A673 (cell line): ENCODE measurements around the gene ADTRP. TPM values are rescaled to one million over a fixed set of nuclear protein-coding genes. Genes with fewer than 3 reads are reported as not detected.
A peak's percentile ranks its signal among the peaks of the same experiment; 100 is the strongest.

Source experiments
- BruUV-seq: library from RNA; stranded (reverse); fragments of 400-500 nt; replicated peaks from 2 replicates; lab custom pipeline; 2021; lab: Mats Ljungman, UMichigan
- CTCF ChIA-PET: fragments of 300-600 bp; sonication (Branson Sonifier 250); formaldehyde crosslinking; loops from one replicate; lab custom pipeline; 2022; ENCODE audit warnings: antibody characterized with exemption; lab: Charles Lee
- POLR2A ChIA-PET: fragments of 300-600 bp; sonication (Branson Sonifier 250); formaldehyde crosslinking; loops from one replicate; lab custom pipeline; 2022; ENCODE audit warnings: antibody characterized with exemption; ENCODE audit not compliant: low non-redundant PET; lab: Charles Lee
- DNase-seq: peaks from one replicate; pipeline ENCODE4 v3.0.0-alpha.2; 2015; ENCODE audit warnings: low spot score
- H3K27ac ChIP-seq: fragments of 200-600 bp; sonication (generic); 2 replicates; pipeline ENCODE4 v1.5.1; 2016; ENCODE audit warnings: mixed run types, low read depth, mild to moderate bottlenecking, mixed read lengths, antibody characterized with exemption, low read length; ENCODE audit not compliant: poor library complexity, severe bottlenecking
- H3K27me3 ChIP-seq: fragments of 200-600 bp; sonication (generic); replicated peaks from 2 replicates; pipeline ENCODE4 v1.6.1; 2017; ENCODE audit warnings: mixed run types, low read depth, mild to moderate bottlenecking, mixed read lengths, antibody characterized with exemption, low read length; ENCODE audit not compliant: insufficient read depth, poor library complexity
- H3K36me3 ChIP-seq: fragments of 200-600 bp; sonication (generic); 2 replicates; pipeline ENCODE4 v1.6.1; 2016; ENCODE audit warnings: mixed run types, mild to moderate bottlenecking, mixed read lengths, antibody characterized with exemption, low read length; ENCODE audit not compliant: insufficient read depth, poor library complexity, severe bottlenecking
- H3K4me1 ChIP-seq: fragments of 200-600 bp; sonication (generic); 2 replicates; pipeline ENCODE4 v1.6.1; 2017; ENCODE audit warnings: mixed run types, mild to moderate bottlenecking, mixed read lengths, antibody characterized with exemption, low read length; ENCODE audit not compliant: insufficient read depth, poor library complexity, severe bottlenecking
- H3K4me3 ChIP-seq: fragments of 200-600 bp; sonication (generic); 2 replicates; pipeline ENCODE4 v1.5.1; 2016; ENCODE audit warnings: low read depth, mixed run types, mild to moderate bottlenecking, mixed read lengths, low read length; ENCODE audit not compliant: poor library complexity, severe bottlenecking
- H3K9me3 ChIP-seq: fragments of 200-600 bp; sonication (generic); 2 replicates; pipeline ENCODE4 v1.6.1; 2016; ENCODE audit warnings: mixed run types, low read depth, mild to moderate bottlenecking, mixed read lengths, antibody characterized with exemption, low read length; ENCODE audit not compliant: poor library complexity, severe bottlenecking
- CTCF ChIP-seq: fragments of 300-800, 200-600 bp; sonication (generic); conservative IDR thresholded peaks from 2 replicates; pipeline ENCODE4 v1.5.1; 2017; ENCODE audit warnings: low read depth, mild to moderate bottlenecking, antibody characterized with exemption, low read length, moderate library complexity, mixed read lengths
- EZH2 ChIP-seq: fragments of 200-600 bp; sonication (generic); IDR thresholded peaks from 2 replicates; pipeline ENCODE4 v1.6.1; 2017; ENCODE audit warnings: borderline replicate concordance, low read depth, mild to moderate bottlenecking, mixed read lengths, antibody characterized with exemption, low read length; ENCODE audit not compliant: poor library complexity, severe bottlenecking
- intact Hi-C: fragments of 100-400 bp; cut with micrococcal nuclease; formaldehyde crosslinking; loops from one replicate; pipeline ENCODE4 v1.10.0; 2022; ENCODE audit not compliant: unreplicated experiment
- total RNA-seq: library from RNA; stranded (reverse); gene quantifications from 2 replicates; pipeline ENCODE4 v1.2.3, GENCODE V29; 2021

ADTRP gene
- total RNA-seq, 1 experiment from 2014 or later: not detected

- ChIA-PET POLR2A (no interaction called here), CTCF (no interaction called here)
- Histone ChIP-seq H3K4me3 (no peak overlapping the region), H3K9me3 (no peaks in the 10 kb centered on the region), H3K27me3 (peaks cover 16% of the 10 kb centered on the region), H3K27ac (no peak overlapping the region), H3K4me1 (peaks cover 18% of the 10 kb centered on the region), H3K36me3 (no peaks in the 10 kb centered on the region)
- BruUV-seq: no TSS peak
- intact Hi-C loops: no loop called here
- DNase-seq: no peak
- no peak for TF ChIP-seq CTCF
- no peak for TF ChIP-seq EZH2
Observed at GRCh38 chr6:11812439-11812838, 33.8 kb upstream of the ADTRP start.

GRCh38 chr6:11811644-11812264 lies 33.2 kb upstream of the ADTRP start:
- no peaks in the 10 kb centered on the region for H3K9me3 ChIP-seq
- BruUV-seq: no TSS peak
- TF ChIP-seq CTCF (no peak), EZH2 (no peak)
- POLR2A ChIA-PET: no interaction called here
- peaks cover 18% of the 10 kb centered on the region for H3K4me1 ChIP-seq
- no peak for DNase-seq
- peaks cover 16% of the 10 kb centered on the region for H3K27me3 ChIP-seq
- intact Hi-C loops: no loop called here
- no peaks in the 10 kb centered on the region for H3K36me3 ChIP-seq
- CTCF ChIA-PET: no interaction called here
- H3K27ac ChIP-seq: no peak overlapping the region
- H3K4me3 ChIP-seq: no peak overlapping the region

- peaks cover 18% of the 10 kb centered on the region for H3K4me1 ChIP-seq
- peak; percentile 81 for DNase-seq
- BruUV-seq: no TSS peak
- ChIA-PET POLR2A (no interaction called here), CTCF (no interaction called here)
- TF ChIP-seq CTCF: no peak
- no peak for TF ChIP-seq EZH2
- no peaks in the 10 kb centered on the region for H3K36me3 ChIP-seq
- H3K4me3 ChIP-seq: no peak overlapping the region
- H3K27me3 ChIP-seq: peaks cover 16% of the 10 kb centered on the region
- intact Hi-C loops: no loop called here
- no peak overlapping the region for H3K27ac ChIP-seq
- H3K9me3 ChIP-seq: no peaks in the 10 kb centered on the region
Observed at GRCh38 chr6:11810854-11811643, 32.4 kb upstream of the ADTRP start.
